Mesendoderm (in vitro differentiated cells): ENCODE measurements around the gene CFD.
"Not testable (repeated sequence)": the region's sequence is repeated elsewhere in the genome, so short reads cannot be mapped to it uniquely, and the experiment has no call there.

Experiments used
- DNase-seq: peaks from one replicate; pipeline ENCODE4 v3.0.0; 2013
- H2AK5ac ChIP-seq: 2 replicates; pipeline ENCODE4 v1.6.1; 2013; ENCODE audit warnings: low read length, inconsistent platforms
- H2BK120ac ChIP-seq: 2 replicates; pipeline ENCODE4 v1.6.1; 2013; ENCODE audit warnings: low read depth, mild to moderate bottlenecking, low read length, moderate library complexity, mixed read lengths
- H2BK15ac ChIP-seq: replicated peaks from 2 replicates; pipeline ENCODE4 v1.6.1; 2013; ENCODE audit warnings: low read depth, mild to moderate bottlenecking, moderate library complexity
- H2BK5ac ChIP-seq: 2 replicates; pipeline ENCODE4 v1.6.1; 2013; ENCODE audit warnings: low read length, inconsistent platforms
- H3K18ac ChIP-seq: 2 replicates; pipeline ENCODE4 v1.6.1; 2013; ENCODE audit warnings: mild to moderate bottlenecking, low read length, mixed read lengths
- H3K23ac ChIP-seq: one replicate; pipeline ENCODE4 v1.6.1; 2013; ENCODE audit warnings: low read length
- H3K27ac ChIP-seq: 2 replicates; pipeline ENCODE4 v1.5.1; 2013; ENCODE audit warnings: low read depth, mild to moderate bottlenecking, inconsistent platforms, low read length, moderate library complexity
- H3K27me3 ChIP-seq: 2 replicates; pipeline ENCODE4 v1.6.1; 2013; ENCODE audit warnings: low read length, control low read depth, mild to moderate bottlenecking, inconsistent platforms; ENCODE audit not compliant: insufficient read depth, poor library complexity
- H3K36me3 ChIP-seq: 2 replicates; pipeline ENCODE4 v1.6.1; 2013; ENCODE audit warnings: low read length, inconsistent platforms; ENCODE audit not compliant: control insufficient read depth, insufficient read depth
- H3K4ac ChIP-seq: one replicate; pipeline ENCODE4 v1.6.1; 2013; ENCODE audit warnings: low read depth, mild to moderate bottlenecking, low read length, moderate library complexity
- H3K4me1 ChIP-seq: 2 replicates; pipeline ENCODE4 v1.6.1; 2013; ENCODE audit warnings: low read depth, low read length, inconsistent platforms; ENCODE audit not compliant: control insufficient read depth
- H3K4me2 ChIP-seq: 2 replicates; pipeline ENCODE4 v1.6.1; 2013; ENCODE audit warnings: low read length
- H3K4me3 ChIP-seq: 2 replicates; pipeline ENCODE4 v1.5.1; 2013; ENCODE audit warnings: mild to moderate bottlenecking, low read length
- H3K56ac ChIP-seq: one replicate; pipeline ENCODE4 v1.6.1; 2013; ENCODE audit warnings: low read length
- H3K79me1 ChIP-seq: 2 replicates; pipeline ENCODE4 v1.6.1; 2013; ENCODE audit warnings: low read length, inconsistent platforms
- H3K79me2 ChIP-seq: 2 replicates; pipeline ENCODE4 v1.6.1; 2013; ENCODE audit warnings: mild to moderate bottlenecking, low read length; ENCODE audit not compliant: control insufficient read depth, insufficient read depth
- H3K9ac ChIP-seq: 2 replicates; pipeline ENCODE4 v1.6.1; 2013; ENCODE audit warnings: low read length, inconsistent platforms
- H4K5ac ChIP-seq: one replicate; pipeline ENCODE4 v1.6.1; 2013; ENCODE audit warnings: low read length
- H4K8ac ChIP-seq: one replicate; pipeline ENCODE4 v1.6.1; 2013; ENCODE audit warnings: low read depth, mild to moderate bottlenecking, control low read depth, low read length, moderate library complexity
- WGBS: extraction: QIAGEN DNeasy Blood & Tissue Kit; methylation state at CpG from one replicate; pipeline ENCODE4 v1.1.7; 2013; ENCODE audit warnings: low lambda C conversion rate, missing lambda C conversion rate; ENCODE audit not compliant: insufficient coverage; ENCODE audit errors: extremely low coverage; 5-methylcytosine and 5-hydroxymethylcytosine counted together

The CFD gene

GRCh38 chr19:816500-816857 is 43.0 kb upstream of the CFD start:
- no peak for DNase-seq
- Histone ChIP-seq H3K9ac (no peak overlapping the region), H3K4me1 (no peaks in the 10 kb centered on the region), H2BK15ac (no peak overlapping the region), H2BK5ac (no peak overlapping the region), H3K18ac (no peak overlapping the region), H3K23ac (no peak overlapping the region), H3K79me1 (no peaks in the 10 kb centered on the region), H2BK120ac (no peak overlapping the region), H3K27me3 (no peaks in the 10 kb centered on the region), H2AK5ac (no peak overlapping the region), H4K5ac (no peak overlapping the region), H3K4ac (no peak overlapping the region), H3K79me2 (no peaks in the 10 kb centered on the region), H3K4me2 (no peak overlapping the region), H3K36me3 (peaks cover 8% of the 10 kb centered on the region), H3K4me3 (no peak overlapping the region), H3K27ac (no peak overlapping the region), H3K56ac (no peak overlapping the region), H4K8ac (no peak overlapping the region)
- WGBS = 100% methylated on average over 2 of the region's 2 CpGs

- not testable (repeated sequence) for H2BK120ac ChIP-seq, H3K56ac ChIP-seq, H3K79me2 ChIP-seq, H3K27ac ChIP-seq, H3K27me3 ChIP-seq, H2BK15ac ChIP-seq, H3K18ac ChIP-seq, H2AK5ac ChIP-seq, H3K9ac ChIP-seq, H3K79me1 ChIP-seq, H3K36me3 ChIP-seq, H3K23ac ChIP-seq, DNase-seq, H4K8ac ChIP-seq, H2BK5ac ChIP-seq, H3K4me3 ChIP-seq, H3K4me2 ChIP-seq, H3K4ac ChIP-seq, H3K4me1 ChIP-seq, H4K5ac ChIP-seq
- no CpG with 5 or more reads among the region's 5 CpGs for WGBS
Observed at GRCh38 chr19:820212-820611, 39.3 kb upstream of the CFD start.

- Histone ChIP-seq H3K27ac (no peak overlapping the region), H2BK120ac (peak overlapping the region; percentile 51), H3K79me2 (no peaks in the 10 kb centered on the region), H3K18ac (peak overlapping the region; percentile 97), H3K4me3 (peak overlapping the region; percentile 34), H3K56ac (peak overlapping the region; percentile 87), H3K79me1 (no peaks in the 10 kb centered on the region), H2AK5ac (no peak overlapping the region), H3K9ac (peak overlapping the region; percentile 62), H4K5ac (no peak overlapping the region), H3K4ac (peak overlapping the region; percentile 28), H3K4me2 (peak overlapping the region; percentile 16), H2BK5ac (no peak overlapping the region), H3K23ac (no peak overlapping the region), H3K4me1 (no peaks in the 10 kb centered on the region), H3K36me3 (no peaks in the 10 kb centered on the region), H2BK15ac (no peak overlapping the region), H3K27me3 (no peaks in the 10 kb centered on the region), H4K8ac (no peak overlapping the region)
- WGBS = no CpG with 5 or more reads among the region's 64 CpGs
- DNase-seq = no peak
Observed at GRCh38 chr19:821231-821824, 38.1 kb upstream of the CFD start.

GRCh38 chr19:821825-822503 is 37.5 kb upstream of the CFD start, which contains the start of gene PLPPR3:
Gene PLPPR3, minus strand, starts transcription at chr19:821955. Its CDS starts 396 bp downstream, at chr19:821559.
- H3K79me1 ChIP-seq = no peaks in the 10 kb centered on the region
- DNase-seq = no peak
- no peak within 1 kb of the TSS for H2AK5ac ChIP-seq
- H4K5ac ChIP-seq = no peak within 1 kb of the TSS
- no peaks in the 10 kb centered on the region for H3K79me2 ChIP-seq
- H3K27ac ChIP-seq = no peak within 1 kb of the TSS
- peak within 1 kb of the TSS; percentile 28 for H3K4ac ChIP-seq
- peak within 1 kb of the TSS; percentile 97 for H3K18ac ChIP-seq
- no peak within 1 kb of the TSS for H3K23ac ChIP-seq
- no peak within 1 kb of the TSS for H2BK5ac ChIP-seq
- H2BK15ac ChIP-seq = no peak within 1 kb of the TSS
- peak within 1 kb of the TSS; percentile 87 for H3K56ac ChIP-seq
- H3K27me3 ChIP-seq = no peaks in the 10 kb centered on the region
- no CpG with 5 or more reads among the region's 86 CpGs for WGBS
- peak within 1 kb of the TSS; percentile 62 for H3K9ac ChIP-seq
- H3K4me3 ChIP-seq = peak within 1 kb of the TSS; percentile 34
- no peaks in the 10 kb centered on the region for H3K36me3 ChIP-seq
- H2BK120ac ChIP-seq = peak within 1 kb of the TSS; percentile 51
- H3K4me1 ChIP-seq = no peaks in the 10 kb centered on the region
- peak within 1 kb of the TSS; percentile 29 for H3K4me2 ChIP-seq
- no peak within 1 kb of the TSS for H4K8ac ChIP-seq

GRCh38 chr19:823565-824121 is 35.8 kb upstream of the CFD start:
- H2BK15ac ChIP-seq = no peak overlapping the region
- H3K18ac ChIP-seq = no peak overlapping the region
- WGBS = no CpG with 5 or more reads among the region's 12 CpGs
- H4K5ac ChIP-seq = no peak overlapping the region
- no peak overlapping the region for H2AK5ac ChIP-seq
- peak overlapping the region; percentile 34 for H3K56ac ChIP-seq
- H3K36me3 ChIP-seq = no peaks in the 10 kb centered on the region
- no peak overlapping the region for H3K4ac ChIP-seq
- H3K4me2 ChIP-seq = no peak overlapping the region
- no peaks in the 10 kb centered on the region for H3K79me2 ChIP-seq
- H3K4me3 ChIP-seq = no peak overlapping the region
- no peaks in the 10 kb centered on the region for H3K79me1 ChIP-seq
- no peak overlapping the region for H2BK5ac ChIP-seq
- H3K9ac ChIP-seq = no peak overlapping the region
- H3K4me1 ChIP-seq = no peaks in the 10 kb centered on the region
- no peak overlapping the region for H3K27ac ChIP-seq
- H3K27me3 ChIP-seq = no peaks in the 10 kb centered on the region
- DNase-seq = no peak
- no peak overlapping the region for H2BK120ac ChIP-seq
- H3K23ac ChIP-seq = no peak overlapping the region
- no peak overlapping the region for H4K8ac ChIP-seq
